HepG2 (cell line): ENCODE results near the gene TRIM7. TPM values are rescaled to one million over a fixed set of nuclear protein-coding genes. Genes with fewer than 3 reads are reported as not detected.

Experiments
- ATAD3A ChIP-seq: sonication (generic); formaldehyde crosslinking; IDR thresholded peaks from 2 replicates; pipeline ENCODE4 v1.4.0; 2020; ENCODE audit warnings: missing genetic modification reagents
- FOXM1 ChIP-seq: sonication (generic); formaldehyde crosslinking; IDR thresholded peaks from 2 replicates; pipeline ENCODE4 v1.5.0; 2020; ENCODE audit warnings: missing genetic modification reagents
- JARID2 ChIP-seq: sonication (generic); formaldehyde crosslinking; IDR thresholded peaks from 2 replicates; pipeline ENCODE4 v1.8.1; 2023; ENCODE audit warnings: missing genetic modification reagents, inconsistent platforms; ENCODE audit not compliant: insufficient replicate concordance
- KLF12 ChIP-seq: sonication (generic); formaldehyde crosslinking; IDR thresholded peaks from 2 replicates; pipeline ENCODE4 v1.4.0; 2020; ENCODE audit warnings: missing genetic modification reagents, borderline replicate concordance
- NFAT5 ChIP-seq: sonication (generic); formaldehyde crosslinking; IDR thresholded peaks from 2 replicates; pipeline ENCODE4 v1.4.0; 2020; ENCODE audit warnings: missing genetic modification reagents
- NFIC ChIP-seq: IDR thresholded peaks from 2 replicates; pipeline ENCODE4 v1.6.1; 2012; ENCODE audit warnings: mild to moderate bottlenecking, low read length, inconsistent platforms
- PHF8 ChIP-seq: sonication (generic); formaldehyde crosslinking; IDR thresholded peaks from 2 replicates; pipeline ENCODE4 v1.5.0; 2020; ENCODE audit warnings: missing genetic modification reagents
- ZKSCAN8 ChIP-seq: IDR thresholded peaks from 2 replicates; pipeline ENCODE4 v1.6.1; 2016; ENCODE audit warnings: borderline replicate concordance, missing genetic modification reagents, missing compliant biosample characterization
- ZNF318 ChIP-seq: sonication (generic); formaldehyde crosslinking; IDR thresholded peaks from 2 replicates; pipeline ENCODE4 v1.4.0; 2020; ENCODE audit warnings: mild to moderate bottlenecking, missing genetic modification reagents
- ZNF343 ChIP-seq: sonication (generic); formaldehyde crosslinking; IDR thresholded peaks from 2 replicates; pipeline ENCODE4 v1.4.0; 2020; ENCODE audit warnings: mild to moderate bottlenecking, missing genetic modification reagents
- ZNF75D ChIP-seq: sonication (generic); formaldehyde crosslinking; IDR thresholded peaks from 2 replicates; pipeline ENCODE4 v1.8.1; 2023; ENCODE audit warnings: missing genetic modification reagents, mild to moderate bottlenecking, borderline replicate concordance
- ZNF775 ChIP-seq: sonication (generic); formaldehyde crosslinking; IDR thresholded peaks from 2 replicates; pipeline ENCODE4 v1.4.0; 2020; ENCODE audit warnings: missing genetic modification reagents, mild to moderate bottlenecking, moderate library complexity, borderline replicate concordance
- polyA plus RNA-seq, 8 experiments: library from polyadenylated mRNA; depleted of rRNA in 3 of 8; stranded (reverse) in 7 of 8; unstranded in 1 of 8; fragments of >200 nt; fragmentation: Illumina TruSeq in 4 of 8; extraction: Trizol in 4 of 8; gene quantifications; 2 replicates each; pipeline versions ENCODE4 v1.2.1 to v1.2.3, GENCODE V29; 2011 to 2016; ENCODE audit warnings: low read depth in 4 of 8, missing spikeins in 1 of 8, mixed read lengths in 1 of 8; ENCODE audit not compliant: insufficient read depth in 1 of 8
- total RNA-seq, 5 experiments: library from RNA; depleted of rRNA; stranded (reverse); fragments of >200 nt; fragmentation: Illumina TruSeq; extraction: Trizol; gene quantifications; 2 replicates each; pipeline ENCODE4 v1.2.3, GENCODE V29; 2016; ENCODE audit warnings: low read depth in 1 of 5
- TF ChIP-seq, protein P1 (sequence below): IDR thresholded peaks from 2 replicates; pipeline ENCODE4 v1.6.1; 2016

The TRIM7 gene
- total and polyA plus RNA-seq, 2 of the 13 experiments (the other 11 are each of a cell fraction or from before 2014, with no cell fraction given), result 0.13 TPM; not detected in 1

- no peak for TF ChIP-seq NFAT5 (CRISPR knock-in tag)
- TF ChIP-seq, protein P1, sequence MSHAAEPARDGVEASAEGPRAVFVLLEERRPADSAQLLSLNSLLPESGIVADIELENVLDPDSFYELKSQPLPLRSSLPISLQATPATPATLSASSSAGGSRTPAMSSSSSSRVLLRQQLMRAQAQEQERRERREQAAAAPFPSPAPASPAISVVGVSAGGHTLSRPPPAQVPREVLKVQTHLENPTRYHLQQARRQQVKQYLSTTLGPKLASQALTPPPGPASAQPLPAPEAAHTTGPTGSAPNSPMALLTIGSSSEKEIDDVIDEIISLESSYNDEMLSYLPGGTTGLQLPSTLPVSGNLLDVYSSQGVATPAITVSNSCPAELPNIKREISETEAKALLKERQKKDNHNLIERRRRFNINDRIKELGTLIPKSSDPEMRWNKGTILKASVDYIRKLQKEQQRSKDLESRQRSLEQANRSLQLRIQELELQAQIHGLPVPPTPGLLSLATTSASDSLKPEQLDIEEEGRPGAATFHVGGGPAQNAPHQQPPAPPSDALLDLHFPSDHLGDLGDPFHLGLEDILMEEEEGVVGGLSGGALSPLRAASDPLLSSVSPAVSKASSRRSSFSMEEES (CRISPR knock-in tag), result no peak; the same call in 1 of the 2 replicates
- no peak for TF ChIP-seq ZNF75D (CRISPR knock-in tag)
- peak; percentile 71 for TF ChIP-seq ZKSCAN8
- TF ChIP-seq JARID2 (CRISPR knock-in tag), result no peak
- peak; percentile 60; the same call in 1 of the 2 replicates for TF ChIP-seq PHF8 (CRISPR knock-in tag)
- TF ChIP-seq ATAD3A (CRISPR knock-in tag), result no peak
- no peak; the same call in 1 of the 2 replicates for TF ChIP-seq ZNF775 (CRISPR knock-in tag)
- 0 out of 2 replicates have a peak, but pooled peaks have one; percentile 44 for TF ChIP-seq KLF12 (CRISPR knock-in tag)
- TF ChIP-seq NFIC, result no peak
- no peak for TF ChIP-seq FOXM1 (CRISPR knock-in tag)
- TF ChIP-seq ZNF318 (CRISPR knock-in tag), result no peak
- no peak for TF ChIP-seq ZNF343 (CRISPR knock-in tag)
Observed at GRCh38 chr5:181221792-181222629, 17.0 kb upstream of the TRIM7 start (continued).
